Keratinocyte (primary cell): ENCODE measurements around the gene GRIN2C.
"Not testable (repeated sequence)": the region's sequence is repeated elsewhere in the genome, so short reads cannot be mapped to it uniquely, and the experiment has no call there.

Source experiments
- CTCF ChIP-seq, 3 experiments: IDR thresholded peaks in 1 of 3; conservative IDR thresholded peaks in 1 of 3; optimal IDR thresholded peaks in 1 of 3; 2 replicates in 2 of 3; 3 replicates in 1 of 3; pipeline versions ENCODE3 to v1.5.1; 2011; ENCODE audit warnings: low read length in 3 of 3, mild to moderate bottlenecking in 3 of 3, moderate library complexity in 2 of 3, control low read depth in 1 of 3, inconsistent platforms in 1 of 3; ENCODE audit not compliant: insufficient read depth in 2 of 3; ENCODE audit errors: extremely low read depth in 1 of 3
- EZH2 ChIP-seq: IDR thresholded peaks from one replicate; pipeline ENCODE4 v1.6.1; 2012; ENCODE audit warnings: inconsistent platforms, mild to moderate bottlenecking, low read length, moderate library complexity

- not testable (repeated sequence) for TF ChIP-seq CTCF (optimal IDR thresholded peaks at IDR 0.05 in 1 of 3, IDR thresholded peaks at IDR 0.05 in 1 of 3, conservative IDR thresholded peaks at IDR 0.05 in 1 of 3; ENCODE audit: extremely low read depth in 1 of 3, insufficient read depth in 2 of 3, low read length in 3 of 3); EZH2
Measured at GRCh38 chr17:74909097-74909496, 49.4 kb upstream of the GRIN2C start.
